ENCODE measurements around the gene MKNK2. TPM values are rescaled to one million over a fixed set of nuclear protein-coding genes. Genes with fewer than 3 reads are reported as not detected.

MKNK2 gene
- total and polyA plus RNA-seq, 10 of the 15 experiments (the other 5 are each of a cell fraction or from before 2014, with no cell fraction given): 9.6 to 365 (median 69.9) TPM

DNA sequence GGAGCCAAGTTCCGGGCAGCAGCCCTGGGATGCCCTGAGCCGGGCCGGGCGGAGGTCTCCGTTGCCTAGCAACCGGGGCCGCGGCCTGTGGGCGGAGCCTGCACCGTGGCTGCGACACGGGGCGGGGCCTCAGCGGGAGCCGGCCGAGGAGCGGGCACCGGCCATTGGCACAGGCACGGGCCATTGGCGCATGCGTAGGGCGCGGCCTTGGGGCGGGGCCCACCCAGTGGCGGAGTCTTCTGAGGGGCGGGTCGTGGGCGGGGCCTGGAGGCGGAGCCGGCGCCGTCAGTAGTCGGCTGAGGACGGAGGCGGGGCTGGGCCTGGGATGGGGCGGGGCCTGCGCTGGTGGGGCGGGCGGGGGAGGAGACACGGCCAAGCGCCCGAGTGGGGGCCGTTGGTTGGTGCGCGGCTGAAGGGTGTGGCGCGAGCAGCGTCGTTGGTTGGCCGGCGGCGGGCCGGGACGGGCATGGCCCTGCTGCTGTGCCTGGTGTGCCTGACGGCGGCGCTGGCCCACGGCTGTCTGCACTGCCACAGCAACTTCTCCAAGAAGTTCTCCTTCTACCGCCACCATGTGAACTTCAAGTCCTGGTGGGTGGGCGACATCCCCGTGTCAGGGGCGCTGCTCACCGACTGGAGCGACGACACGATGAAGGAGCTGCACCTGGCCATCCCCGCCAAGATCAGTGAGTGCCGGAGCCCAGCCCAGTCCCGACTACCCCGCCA is 45.6 kb upstream of the MKNK2 start, which contains the start of gene IZUMO4 (continued):
- TF ChIP-seq IRF5 (IDR thresholded peaks at IDR 0.05; ENCODE audit: borderline replicate concordance) (no peak), STAT1 (conservative IDR thresholded peaks at IDR 0.05) (no peak), MTA2 (IDR thresholded peaks at IDR 0.05; ENCODE audit: low read depth) (no peak), WRNIP1 (IDR thresholded peaks at IDR 0.05; ENCODE audit: borderline replicate concordance, low read depth, low read length) (no peak), NBN (IDR thresholded peaks at IDR 0.05) (no peak), TCF3 (IDR thresholded peaks at IDR 0.05; ENCODE audit: borderline replicate concordance, insufficient read depth, low read depth, low read length) (no peak), SRF (IDR thresholded peaks at IDR 0.05; ENCODE audit: low read depth in 2 of 2, low read length in 2 of 2) (no peak), BCL11A (IDR thresholded peaks at IDR 0.05; ENCODE audit: low read depth, low read length) (no peak), CHD4 (IDR thresholded peaks at IDR 0.05) (no peak), ZBED1 (IDR thresholded peaks at IDR 0.05; ENCODE audit: borderline replicate concordance) (no peak), CREM (IDR thresholded peaks at IDR 0.05; ENCODE audit: low read depth) (no peak), EGR1 (IDR thresholded peaks at IDR 0.05; ENCODE audit: borderline replicate concordance in 1 of 2, low read depth in 2 of 2, low read length in 2 of 2) (peak in 1 of 2 experiments; percentile 34; a peak in 1 of 3 replicates), FOXM1 (IDR thresholded peaks at IDR 0.05; ENCODE audit: low read depth, low read length) (no peak), IKZF2 (IDR thresholded peaks at IDR 0.05) (no peak; a peak in 1 of 4 replicates), MYC (IDR thresholded peaks at IDR 0.05; ENCODE audit: insufficient read depth, insufficient read length, insufficient replicate concordance, low read length, severe bottlenecking) (no peak), ZSCAN29 (IDR thresholded peaks at IDR 0.05) (no peak), TAF1 (IDR thresholded peaks at IDR 0.05; ENCODE audit: borderline replicate concordance, low read depth, low read length) (no peak), HDGF (IDR thresholded peaks at IDR 0.05) (peak; percentile 72; the same call in 1 of the 2 replicates), SMAD1 (IDR thresholded peaks at IDR 0.05; ENCODE audit: low read depth, partially characterized antibody) (no peak), IRF3 (IDR thresholded peaks at IDR 0.05) (no peak), JUND (IDR thresholded peaks at IDR 0.05; ENCODE audit: low read depth, low read length) (no peak)
- TF ChIP-seq, protein P1, sequence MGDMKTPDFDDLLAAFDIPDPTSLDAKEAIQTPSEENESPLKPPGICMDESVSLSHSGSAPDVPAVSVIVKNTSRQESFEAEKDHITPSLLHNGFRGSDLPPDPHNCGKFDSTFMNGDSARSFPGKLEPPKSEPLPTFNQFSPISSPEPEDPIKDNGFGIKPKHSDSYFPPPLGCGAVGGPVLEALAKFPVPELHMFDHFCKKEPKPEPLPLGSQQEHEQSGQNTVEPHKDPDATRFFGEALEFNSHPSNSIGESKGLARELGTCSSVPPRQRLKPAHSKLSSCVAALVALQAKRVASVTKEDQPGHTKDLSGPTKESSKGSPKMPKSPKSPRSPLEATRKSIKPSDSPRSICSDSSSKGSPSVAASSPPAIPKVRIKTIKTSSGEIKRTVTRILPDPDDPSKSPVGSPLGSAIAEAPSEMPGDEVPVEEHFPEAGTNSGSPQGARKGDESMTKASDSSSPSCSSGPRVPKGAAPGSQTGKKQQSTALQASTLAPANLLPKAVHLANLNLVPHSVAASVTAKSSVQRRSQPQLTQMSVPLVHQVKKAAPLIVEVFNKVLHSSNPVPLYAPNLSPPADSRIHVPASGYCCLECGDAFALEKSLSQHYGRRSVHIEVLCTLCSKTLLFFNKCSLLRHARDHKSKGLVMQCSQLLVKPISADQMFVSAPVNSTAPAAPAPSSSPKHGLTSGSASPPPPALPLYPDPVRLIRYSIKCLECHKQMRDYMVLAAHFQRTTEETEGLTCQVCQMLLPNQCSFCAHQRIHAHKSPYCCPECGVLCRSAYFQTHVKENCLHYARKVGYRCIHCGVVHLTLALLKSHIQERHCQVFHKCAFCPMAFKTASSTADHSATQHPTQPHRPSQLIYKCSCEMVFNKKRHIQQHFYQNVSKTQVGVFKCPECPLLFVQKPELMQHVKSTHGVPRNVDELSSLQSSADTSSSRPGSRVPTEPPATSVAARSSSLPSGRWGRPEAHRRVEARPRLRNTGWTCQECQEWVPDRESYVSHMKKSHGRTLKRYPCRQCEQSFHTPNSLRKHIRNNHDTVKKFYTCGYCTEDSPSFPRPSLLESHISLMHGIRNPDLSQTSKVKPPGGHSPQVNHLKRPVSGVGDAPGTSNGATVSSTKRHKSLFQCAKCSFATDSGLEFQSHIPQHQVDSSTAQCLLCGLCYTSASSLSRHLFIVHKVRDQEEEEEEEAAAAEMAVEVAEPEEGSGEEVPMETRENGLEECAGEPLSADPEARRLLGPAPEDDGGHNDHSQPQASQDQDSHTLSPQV (IDR thresholded peaks at IDR 0.05): no peak
- TF ChIP-seq, protein P2, sequence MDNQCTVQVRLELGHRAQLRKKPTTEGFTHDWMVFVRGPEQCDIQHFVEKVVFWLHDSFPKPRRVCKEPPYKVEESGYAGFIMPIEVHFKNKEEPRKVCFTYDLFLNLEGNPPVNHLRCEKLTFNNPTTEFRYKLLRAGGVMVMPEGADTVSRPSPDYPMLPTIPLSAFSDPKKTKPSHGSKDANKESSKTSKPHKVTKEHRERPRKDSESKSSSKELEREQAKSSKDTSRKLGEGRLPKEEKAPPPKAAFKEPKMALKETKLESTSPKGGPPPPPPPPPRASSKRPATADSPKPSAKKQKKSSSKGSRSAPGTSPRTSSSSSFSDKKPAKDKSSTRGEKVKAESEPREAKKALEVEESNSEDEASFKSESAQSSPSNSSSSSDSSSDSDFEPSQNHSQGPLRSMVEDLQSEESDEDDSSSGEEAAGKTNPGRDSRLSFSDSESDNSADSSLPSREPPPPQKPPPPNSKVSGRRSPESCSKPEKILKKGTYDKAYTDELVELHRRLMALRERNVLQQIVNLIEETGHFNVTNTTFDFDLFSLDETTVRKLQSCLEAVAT (IDR thresholded peaks at IDR 0.05): no peak
